Measurements from ENCODE around the gene TCF15.
"Not testable (repeated sequence)": the region's sequence is repeated elsewhere in the genome, so short reads cannot be mapped to it uniquely, and the experiment has no call there.

Gene TCF15

GRCh38 chr20:642398-643174, 32.5 kb upstream of the TCF15 start:
- no peak for DNase-seq (ENCODE audit: low read depth in 2 of 2, low spot score in 1 of 2)

- not testable (repeated sequence) for DNase-seq (ENCODE audit: low read depth in 2 of 2, low spot score in 1 of 2)
These were observed 31.9 kb upstream of the TCF15 start for GRCh38 chr20:642013-642397.

- DNase-seq (ENCODE audit: low read depth in 2 of 2, low spot score in 1 of 2): no peak
These were observed 31.4 kb upstream of the TCF15 start for GRCh38 chr20:641516-641875.

GRCh38 chr20:640674-641515, 30.8 kb upstream of the TCF15 start:
- no peak for DNase-seq (ENCODE audit: low read depth in 2 of 2, low spot score in 1 of 2)

- no peak for DNase-seq (ENCODE audit: low read depth in 2 of 2, low spot score in 1 of 2)
These were observed 28.5 kb upstream of the TCF15 start for GRCh38 chr20:638579-638978.

DNA sequence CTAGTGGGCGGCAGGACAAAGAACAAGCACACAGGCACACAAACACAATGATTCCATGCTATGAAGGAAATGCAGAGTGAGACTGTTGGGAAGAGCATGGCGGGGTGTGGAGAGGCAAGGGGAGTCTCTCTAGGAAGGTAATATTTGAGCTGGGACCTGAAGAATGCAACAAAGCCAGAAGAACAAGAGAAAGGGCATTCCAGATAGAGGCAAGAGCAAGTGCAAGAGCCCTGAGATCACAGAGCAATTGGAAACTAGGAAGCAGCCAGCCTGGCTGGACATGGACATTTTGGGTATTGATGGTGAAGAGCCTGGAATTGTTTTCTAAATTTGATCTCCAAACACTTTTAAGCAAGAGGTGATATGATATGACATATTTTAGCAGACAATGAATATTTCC, 27.4 kb upstream of the TCF15 start:
- no peak for DNase-seq (ENCODE audit: low read depth in 2 of 2, low spot score in 1 of 2)

- DNase-seq (ENCODE audit: low read depth in 2 of 2, low spot score in 1 of 2): no peak
These were observed 25.8 kb upstream of the TCF15 start for GRCh38 chr20:635893-636338.

DNA sequence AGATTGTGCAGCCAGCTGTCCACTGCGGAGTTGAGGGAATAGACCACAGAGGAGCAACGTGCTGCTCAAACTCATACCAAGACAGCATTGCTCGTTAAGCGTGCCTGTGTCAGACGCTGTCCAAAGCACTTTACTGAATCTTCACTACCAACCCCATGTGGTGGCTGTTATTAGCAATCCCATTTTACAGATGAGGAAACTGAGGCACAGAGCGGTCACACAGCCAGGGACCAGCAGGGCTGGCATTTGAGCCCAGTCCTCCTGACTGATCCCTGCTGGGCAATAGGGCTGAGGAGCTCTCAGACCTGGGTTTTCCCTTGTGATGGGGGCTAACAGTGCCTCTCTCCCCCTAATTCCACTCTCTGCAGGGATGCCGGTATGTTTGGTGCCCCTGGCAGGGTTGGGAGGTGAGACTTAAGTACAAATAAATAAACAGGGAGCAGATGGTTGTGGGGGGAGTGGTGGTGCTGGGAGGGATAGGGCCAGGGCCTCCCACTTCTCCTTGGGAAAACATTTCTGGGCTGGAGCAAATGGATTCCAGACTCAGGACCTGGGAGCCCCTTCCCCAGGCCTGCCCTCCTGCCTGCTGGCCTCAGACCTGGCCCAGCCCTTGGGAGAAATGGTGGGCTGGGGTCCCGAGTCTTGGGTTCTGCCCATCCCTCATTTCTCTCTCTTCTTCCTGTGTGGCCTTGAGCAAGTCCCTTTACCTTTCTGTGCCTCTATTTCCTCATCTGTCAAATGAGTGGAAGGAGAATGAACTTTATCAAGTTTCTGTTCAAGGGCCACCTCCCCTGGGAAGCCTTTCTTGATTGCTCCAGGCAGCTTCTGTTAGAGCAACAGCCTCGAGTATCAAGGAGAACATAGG, 25.2 kb upstream of the TCF15 start:
- no peak for DNase-seq (ENCODE audit: low read depth in 2 of 2, low spot score in 1 of 2)

- no peak for DNase-seq (ENCODE audit: low read depth in 2 of 2, low spot score in 1 of 2)
These were observed 24.2 kb upstream of the TCF15 start for GRCh38 chr20:634148-634925.

GRCh38 chr20:631101-631500, 21.0 kb upstream of the TCF15 start:
- DNase-seq (ENCODE audit: low read depth in 2 of 2, low spot score in 1 of 2): no peak

GRCh38 chr20:626579-626978, 16.5 kb upstream of the TCF15 start:
- DNase-seq (ENCODE audit: low read depth in 2 of 2, low spot score in 1 of 2): no peak

DNA sequence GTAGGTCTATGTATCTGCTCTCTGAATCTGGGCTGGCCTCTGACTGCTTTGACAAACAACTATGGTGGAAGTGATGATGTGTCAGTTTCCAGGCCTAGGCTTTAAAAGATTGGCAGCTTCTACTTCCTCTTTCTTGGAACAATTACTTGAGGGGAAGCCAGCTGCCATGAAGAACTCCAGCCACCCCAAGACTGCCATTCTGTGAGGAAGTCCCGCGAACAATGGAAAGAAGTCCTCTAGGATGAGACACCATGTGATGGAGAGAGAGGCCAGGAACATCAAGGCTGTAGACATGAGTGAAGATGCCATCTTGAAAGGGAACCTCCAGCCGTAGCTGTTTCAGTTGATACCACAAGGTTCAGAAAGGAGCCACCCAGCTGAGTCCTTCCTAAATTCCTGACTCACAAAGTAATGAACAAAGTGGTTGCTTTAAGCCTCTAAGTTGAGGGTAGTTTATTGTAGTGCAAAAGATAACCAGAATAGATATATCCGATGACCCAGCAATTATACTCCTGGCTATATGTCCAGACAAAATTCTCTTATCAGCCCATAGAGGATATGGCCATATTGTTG, 15.3 kb upstream of the TCF15 start:
- no peak for DNase-seq (ENCODE audit: low read depth in 2 of 2, low spot score in 1 of 2)

- no peak for DNase-seq (ENCODE audit: low read depth in 2 of 2, low spot score in 1 of 2)
These were observed 13.6 kb upstream of the TCF15 start for GRCh38 chr20:623704-624103.

- DNase-seq (ENCODE audit: low read depth in 2 of 2, low spot score in 1 of 2): no peak
These were observed 12.9 kb upstream of the TCF15 start for GRCh38 chr20:623021-623420.

GRCh38 chr20:622161-622560, 12.1 kb upstream of the TCF15 start:
- no peak for DNase-seq (ENCODE audit: low read depth in 2 of 2, low spot score in 1 of 2)

DNA sequence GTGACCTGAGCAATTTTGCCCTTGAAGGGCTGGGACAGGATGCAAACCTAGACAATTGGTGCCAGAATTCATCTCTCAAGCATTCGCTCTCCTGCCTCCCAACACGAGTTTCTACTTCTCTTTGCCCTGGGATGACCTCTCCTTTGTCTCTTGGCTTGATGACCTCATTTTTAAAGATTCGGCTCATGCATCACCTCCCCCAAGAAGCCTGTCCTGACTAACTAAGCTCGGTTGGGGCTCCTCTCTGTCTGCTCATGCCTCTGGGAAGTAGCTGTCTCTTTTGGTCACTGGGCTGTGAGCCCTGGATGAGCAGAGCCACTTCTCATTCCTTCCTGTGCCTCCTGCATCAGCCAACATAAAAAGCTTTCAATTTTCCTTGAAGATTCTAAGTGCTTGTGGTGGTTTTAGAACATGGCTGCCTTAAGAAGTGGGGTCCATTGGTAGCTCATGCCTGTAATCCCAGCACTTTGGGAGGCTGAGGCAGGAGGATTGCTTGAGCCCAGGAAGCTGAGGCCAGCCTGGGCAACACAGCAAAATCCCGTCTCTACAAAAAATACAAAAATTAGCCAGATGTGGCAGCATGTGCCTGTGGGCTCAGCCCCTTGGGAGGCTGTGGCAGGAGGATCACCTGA, 11.1 kb upstream of the TCF15 start:
- no peak for DNase-seq (ENCODE audit: low read depth in 2 of 2, low spot score in 1 of 2)

- DNase-seq (ENCODE audit: low read depth in 2 of 2, low spot score in 1 of 2): no peak
These were observed 10.1 kb upstream of the TCF15 start for GRCh38 chr20:620246-620645.

- no peak for DNase-seq (ENCODE audit: low read depth in 2 of 2, low spot score in 1 of 2)
These were observed 8.9 kb upstream of the TCF15 start for GRCh38 chr20:618980-619379.

GRCh38 chr20:617934-618690, 8.0 kb upstream of the TCF15 start:
- no peak for DNase-seq (ENCODE audit: low read depth in 2 of 2, low spot score in 1 of 2)
